ENCODE results near the gene CDC7. TPM values are rescaled to one million over a fixed set of nuclear protein-coding genes. Genes with fewer than 3 reads are reported as not detected.

CDC7 gene
- total RNA-seq, 3 donors from 2014 or later, result 3.6 to 5.0 (median 3.9) TPM

- intact Hi-C loops (cut with DNase I, micrococcal nuclease), result loop anchor here in 1 of 2 donors (5.0 kb wide), 1 partner anchor 222 kb away; no protein-coding TSS in a partner anchor
Measured at GRCh38 chr1:91503975-91504530, 3.4 kb downstream of the CDC7 start.

DNA sequence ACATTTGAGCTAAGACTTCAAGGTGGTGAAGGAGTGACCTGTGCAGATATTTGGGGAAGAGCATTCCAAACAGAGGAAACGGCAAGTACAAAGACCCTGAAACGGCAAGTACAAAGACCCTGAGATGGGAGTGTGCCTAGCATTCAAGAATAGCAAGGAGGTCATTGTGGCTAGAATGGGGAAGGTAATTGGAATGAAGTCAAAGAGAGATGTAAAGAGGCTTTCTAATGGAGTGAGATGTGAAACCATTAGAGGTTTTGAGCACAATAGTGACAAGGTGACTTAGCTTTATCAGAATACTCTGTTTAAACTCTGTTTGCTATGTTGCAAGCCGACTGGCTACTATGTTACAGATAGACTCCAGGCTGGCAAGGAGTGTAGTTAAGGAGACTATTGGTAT lies 4.4 kb downstream of the CDC7 start:
- ATAC-seq (no peak), DNase-seq (no peak)
- Histone ChIP-seq H3K4me3 (no peak overlapping the region), H3K36me3 (ENCODE audit: low read depth) (no peaks in the 10 kb centered on the region), H3K4me1 (ENCODE audit: low read depth) (peaks cover 8% of the 10 kb centered on the region), H3K9me3 (no peaks in the 10 kb centered on the region)
- no peak for TF ChIP-seq CTCF (IDR thresholded peaks at IDR 0.05)
- intact Hi-C loops (cut with DNase I, micrococcal nuclease), result no loop called here

More at GRCh38 chr1:91503975-91504530, 3.4 kb downstream of the CDC7 start:
- no peak for TF ChIP-seq CTCF (IDR thresholded peaks at IDR 0.05)
- Histone ChIP-seq H3K9me3 (no peaks in the 10 kb centered on the region), H3K4me1 (ENCODE audit: low read depth) (peaks cover 8% of the 10 kb centered on the region), H3K4me3 (no peak overlapping the region), H3K36me3 (ENCODE audit: low read depth) (no peaks in the 10 kb centered on the region)
- no peak for DNase-seq
- ATAC-seq, result no peak

GRCh38 chr1:91506071-91506470 lies 5.4 kb downstream of the CDC7 start:
- no peak for DNase-seq
- intact Hi-C loops (cut with DNase I, micrococcal nuclease), result no loop called here
- no peak for TF ChIP-seq CTCF (IDR thresholded peaks at IDR 0.05)
- Histone ChIP-seq H3K4me3 (no peak overlapping the region), H3K36me3 (ENCODE audit: low read depth) (no peaks in the 10 kb centered on the region), H3K4me1 (ENCODE audit: low read depth) (peaks cover 8% of the 10 kb centered on the region), H3K9me3 (no peaks in the 10 kb centered on the region)
- no peak for ATAC-seq

DNA sequence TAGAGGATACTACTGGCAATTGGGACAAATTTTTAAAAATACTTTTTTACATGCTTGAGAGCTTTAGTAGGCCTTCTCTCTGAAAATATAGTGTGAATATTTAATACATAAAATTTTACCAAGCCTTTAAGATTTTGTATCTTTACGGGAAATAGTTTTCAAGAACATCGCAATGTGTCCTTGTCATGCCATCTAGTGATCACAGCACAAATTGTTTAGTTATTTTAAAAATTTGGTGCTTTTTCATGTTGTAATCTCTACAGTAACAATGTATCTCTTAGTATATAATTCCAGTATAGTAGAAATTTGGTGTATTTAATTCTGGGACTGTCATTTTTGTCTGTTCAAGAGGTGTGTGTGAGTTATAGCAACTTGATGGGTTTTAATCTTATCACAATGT lies 6.7 kb downstream of the CDC7 start:
- intact Hi-C loops (cut with DNase I, micrococcal nuclease), result no loop called here
- DNase-seq (no peak), ATAC-seq (no peak)
- no peak for TF ChIP-seq CTCF (IDR thresholded peaks at IDR 0.05)
- no peaks in the 10 kb centered on the region for H3K9me3 ChIP-seq
- H3K4me1 ChIP-seq (ENCODE audit: low read depth), result no peaks in the 10 kb centered on the region
- H3K4me3 ChIP-seq, result no peak overlapping the region
- H3K36me3 ChIP-seq (ENCODE audit: low read depth), result no peaks in the 10 kb centered on the region

DNA sequence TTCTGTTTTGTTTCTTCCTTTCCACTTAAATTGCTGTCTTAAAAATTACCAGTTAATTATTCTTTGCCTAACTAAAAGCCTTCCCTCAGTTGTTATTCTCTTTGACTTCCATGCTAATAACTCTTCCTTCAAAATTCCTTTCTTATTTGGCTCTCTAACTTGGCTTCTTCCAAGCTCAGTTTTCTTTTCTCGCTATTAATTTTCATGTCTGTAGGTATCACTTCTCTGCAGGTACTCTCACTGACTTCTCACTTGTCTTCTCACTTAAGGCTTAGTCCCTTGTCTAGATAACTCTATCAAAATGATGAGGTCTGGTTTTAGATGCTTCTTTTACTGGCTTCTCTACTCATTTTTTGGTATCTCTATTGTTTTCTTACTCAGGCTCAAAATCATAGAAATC lies 10.1 kb downstream of the CDC7 start:
- ATAC-seq, result no peak
- Histone ChIP-seq H3K4me3 (no peak overlapping the region), H3K4me1 (ENCODE audit: low read depth) (no peaks in the 10 kb centered on the region), H3K9me3 (no peaks in the 10 kb centered on the region), H3K36me3 (ENCODE audit: low read depth) (no peaks in the 10 kb centered on the region)
- DNase-seq, result no peak
- no peak for TF ChIP-seq CTCF (IDR thresholded peaks at IDR 0.05)
- intact Hi-C loops (cut with DNase I, micrococcal nuclease), result loop anchor here (2.0 to 5.0 kb wide), 2 partner anchors 416 to 417 kb away; no protein-coding TSS in a partner anchor

- no peak overlapping the region for H3K4me3 ChIP-seq
- no peaks in the 10 kb centered on the region for H3K9me3 ChIP-seq
- H3K36me3 ChIP-seq (ENCODE audit: low read depth), result no peaks in the 10 kb centered on the region
- DNase-seq (no peak), ATAC-seq (no peak)
- TF ChIP-seq CTCF (IDR thresholded peaks at IDR 0.05), result peak; percentile 17
- intact Hi-C loops (cut with DNase I, micrococcal nuclease), result loop anchor here (2.0 to 5.0 kb wide), 2 partner anchors 415 to 416 kb away; no protein-coding TSS in a partner anchor
- no peaks in the 10 kb centered on the region for H3K4me1 ChIP-seq (ENCODE audit: low read depth)
Measured at GRCh38 chr1:91511386-91511785, 10.7 kb downstream of the CDC7 start.
